Measurements from ENCODE around the gene PFKL.

- TF ChIP-seq EP300 (IDR thresholded peaks at IDR 0.05; ENCODE audit: borderline replicate concordance) (no peak), TAF1 (IDR thresholded peaks at IDR 0.05; ENCODE audit: low read depth) (no peak), EGR1 (IDR thresholded peaks at IDR 0.05) (no peak)
Measured at GRCh38 chr21:44310628-44311507, 11.0 kb downstream of the PFKL start.
